Measurements from ENCODE around the gene CDHR1. TPM values are rescaled to one million over a fixed set of nuclear protein-coding genes. Genes with fewer than 3 reads are reported as not detected.

Gene CDHR1
- total RNA-seq, 1 experiment from 2014 or later = not detected

- Mint-ChIP-seq H3K27ac (ENCODE audit: low read depth, unreplicated experiment) (no peak overlapping the region), H3K36me3 (ENCODE audit: insufficient read depth, unreplicated experiment) (no peaks in the 10 kb centered on the region), H3K9me3 (ENCODE audit: unreplicated experiment) (no peaks in the 10 kb centered on the region), H3K4me1 (ENCODE audit: insufficient read depth, unreplicated experiment) (no peaks in the 10 kb centered on the region), H3K4me3 (ENCODE audit: unreplicated experiment) (no peak overlapping the region), H3K27me3 (ENCODE audit: insufficient read depth, unreplicated experiment) (peaks cover 13% of the 10 kb centered on the region)
- DNase-seq (ENCODE audit: unreplicated experiment) = no peak
- ChIA-PET POLR2A (no interaction called here), CTCF (interaction anchor here (0.6 to 1.7 kb wide), 4 partner anchors 8 to 283 kb away, joined by 3 to 4 read pairs (median 3); no protein-coding TSS in a partner anchor)
- TF ChIP-seq, protein P1, sequence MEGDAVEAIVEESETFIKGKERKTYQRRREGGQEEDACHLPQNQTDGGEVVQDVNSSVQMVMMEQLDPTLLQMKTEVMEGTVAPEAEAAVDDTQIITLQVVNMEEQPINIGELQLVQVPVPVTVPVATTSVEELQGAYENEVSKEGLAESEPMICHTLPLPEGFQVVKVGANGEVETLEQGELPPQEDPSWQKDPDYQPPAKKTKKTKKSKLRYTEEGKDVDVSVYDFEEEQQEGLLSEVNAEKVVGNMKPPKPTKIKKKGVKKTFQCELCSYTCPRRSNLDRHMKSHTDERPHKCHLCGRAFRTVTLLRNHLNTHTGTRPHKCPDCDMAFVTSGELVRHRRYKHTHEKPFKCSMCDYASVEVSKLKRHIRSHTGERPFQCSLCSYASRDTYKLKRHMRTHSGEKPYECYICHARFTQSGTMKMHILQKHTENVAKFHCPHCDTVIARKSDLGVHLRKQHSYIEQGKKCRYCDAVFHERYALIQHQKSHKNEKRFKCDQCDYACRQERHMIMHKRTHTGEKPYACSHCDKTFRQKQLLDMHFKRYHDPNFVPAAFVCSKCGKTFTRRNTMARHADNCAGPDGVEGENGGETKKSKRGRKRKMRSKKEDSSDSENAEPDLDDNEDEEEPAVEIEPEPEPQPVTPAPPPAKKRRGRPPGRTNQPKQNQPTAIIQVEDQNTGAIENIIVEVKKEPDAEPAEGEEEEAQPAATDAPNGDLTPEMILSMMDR (IDR thresholded peaks at IDR 0.05; ENCODE audit: unreplicated experiment) = no peak
- BruUV-seq (replicated peaks) = no TSS peak
- intact Hi-C loops (cut with micrococcal nuclease) = no loop called here
Observed at GRCh38 chr10:84257343-84258020, 63.1 kb downstream of the CDHR1 start.

DNA sequence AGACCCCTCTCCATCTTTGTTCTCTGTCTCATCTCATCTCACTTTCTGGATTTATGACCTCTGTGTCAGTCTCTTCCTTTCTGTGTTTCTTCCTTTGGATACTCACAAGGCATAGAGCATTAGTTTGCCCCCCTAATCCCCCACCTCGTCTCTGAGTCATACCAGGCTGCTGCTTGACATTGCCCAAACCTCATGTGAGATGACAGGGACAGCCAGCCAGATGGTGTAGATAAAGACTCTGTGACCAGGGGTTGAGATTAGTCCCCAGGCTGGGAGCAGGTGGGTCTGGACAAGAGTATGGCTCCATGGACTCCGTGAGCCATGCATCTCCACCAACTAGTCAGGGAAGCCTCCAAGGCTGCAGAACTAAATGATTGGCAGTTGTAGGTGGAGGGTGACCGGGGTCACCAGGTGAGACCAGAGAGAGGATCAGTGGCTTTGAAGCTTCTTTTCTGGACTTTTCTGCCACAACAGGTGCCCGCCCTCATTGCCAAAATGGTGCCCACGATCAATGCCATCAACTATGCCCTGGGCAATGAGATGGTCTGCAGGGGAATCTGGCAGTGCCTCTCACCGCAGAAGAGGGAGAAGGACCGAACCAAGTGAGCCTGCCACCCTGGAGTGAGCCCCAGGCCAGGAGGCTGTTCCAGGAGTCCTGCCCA is 63.8 kb downstream of the CDHR1 start:
- H3K36me3 Mint-ChIP-seq (ENCODE audit: insufficient read depth, unreplicated experiment) = no peaks in the 10 kb centered on the region
- TF ChIP-seq, protein P1 (IDR thresholded peaks at IDR 0.05; ENCODE audit: unreplicated experiment) = no peak
- BruUV-seq (replicated peaks) = no TSS peak
- POLR2A ChIA-PET = no interaction called here
- H3K4me1 Mint-ChIP-seq (ENCODE audit: insufficient read depth, unreplicated experiment) = no peaks in the 10 kb centered on the region
- peaks cover 20% of the 10 kb centered on the region for H3K27me3 Mint-ChIP-seq (ENCODE audit: insufficient read depth, unreplicated experiment)
- CTCF ChIA-PET = interaction anchor here (1.3 to 1.7 kb wide), 2 partner anchors 10 to 279 kb away, joined by 4 to 6 read pairs; no protein-coding TSS in a partner anchor
- no peak overlapping the region for H3K4me3 Mint-ChIP-seq (ENCODE audit: unreplicated experiment)
- H3K9me3 Mint-ChIP-seq (ENCODE audit: unreplicated experiment) = no peaks in the 10 kb centered on the region
- DNase-seq (ENCODE audit: unreplicated experiment) = no peak
- H3K27ac Mint-ChIP-seq (ENCODE audit: low read depth, unreplicated experiment) = no peak overlapping the region
- intact Hi-C loops (cut with micrococcal nuclease) = no loop called here

GRCh38 chr10:84261236-84261915 is 67.0 kb downstream of the CDHR1 start:
- Mint-ChIP-seq H3K36me3 (ENCODE audit: insufficient read depth, unreplicated experiment) (no peaks in the 10 kb centered on the region), H3K27me3 (ENCODE audit: insufficient read depth, unreplicated experiment) (peaks cover 14% of the 10 kb centered on the region), H3K4me1 (ENCODE audit: insufficient read depth, unreplicated experiment) (no peaks in the 10 kb centered on the region), H3K4me3 (ENCODE audit: unreplicated experiment) (no peak overlapping the region), H3K27ac (ENCODE audit: low read depth, unreplicated experiment) (no peak overlapping the region), H3K9me3 (ENCODE audit: unreplicated experiment) (no peaks in the 10 kb centered on the region)
- intact Hi-C loops (cut with micrococcal nuclease) = loop anchor here (10.0 kb wide), 1 partner anchor 483 kb away; no protein-coding TSS in a partner anchor
- DNase-seq (ENCODE audit: unreplicated experiment) = no peak
- ChIA-PET POLR2A (no interaction called here), CTCF (interaction anchor here (0.6 to 1.9 kb wide), 3 partner anchors 10 to 1524 kb away, joined by 3 to 16 read pairs (median 3); no protein-coding TSS in a partner anchor)
- no TSS peak for BruUV-seq (replicated peaks)
- TF ChIP-seq, protein P1 (IDR thresholded peaks at IDR 0.05; ENCODE audit: unreplicated experiment) = no peak

Measured in MCF 10A (cell line).